ENCODE measurements around the gene C7orf25. TPM values are rescaled to one million over a fixed set of nuclear protein-coding genes. Genes with fewer than 3 reads are reported as not detected.
A peak's percentile ranks its signal among the peaks of the same experiment; 100 is the strongest.

C7orf25 gene
- total and polyA plus RNA-seq, 10 donors: 1.7 to 19.5 (median 5.6) TPM

- peaks cover 0 to 33% (median 21%) of the 10 kb centered on the region in 6 donors for H3K36me3 ChIP-seq
- WGBS, 5 donors: 0 to 1% (median 0%) methylated on average over 12 of the region's 12 CpGs
- peaks cover 31 to 89% (median 70%) of the 10 kb centered on the region in 6 donors for H3K4me1 ChIP-seq
- intact Hi-C loops (cut with DNase I; ENCODE audit: low total_unique reads): loop anchor here (10.0 kb wide), 1 partner anchor 903 kb away; no protein-coding TSS in a partner anchor
- H3K4me3 ChIP-seq: peak overlapping the region; percentile 79 to 97 (median 88)
- TF ChIP-seq CTCF (IDR thresholded peaks at IDR 0.05 in 8 of 11, conservative IDR thresholded peaks at IDR 0.05 in 3 of 11) (no peak), POLR2AphosphoS5 (IDR thresholded peaks at IDR 0.05) (no peak), POLR2A (IDR thresholded peaks at IDR 0.05) (no peak)
- DNase-seq: no peak
- no peaks in the 10 kb centered on the region for H3K9me3 ChIP-seq
- H3K27ac ChIP-seq: peak overlapping the region; percentile 68 to 92 (median 86)
- H3K27me3 ChIP-seq (replicated peaks in 1 of 7): no peaks in the 10 kb centered on the region
Measured at GRCh38 chr7:42931447-42931833, 19.6 kb upstream of the C7orf25 start.

- Histone ChIP-seq H3K36me3 (peaks cover 0 to 33% (median 20%) of the 10 kb centered on the region in 6 donors), H3K27ac (peak overlapping the region in 4 of 8 donors; percentile 82 to 92 (median 88)), H3K4me1 (peaks cover 31 to 91% (median 73%) of the 10 kb centered on the region in 6 donors), H3K9me3 (no peaks in the 10 kb centered on the region), H3K4me3 (peak overlapping the region; percentile 79 to 97 (median 88)), H3K27me3 (replicated peaks in 1 of 7) (no peaks in the 10 kb centered on the region)
- intact Hi-C loops (cut with DNase I; ENCODE audit: low total_unique reads): loop anchor here (10.0 kb wide), 1 partner anchor 904 kb away; no protein-coding TSS in a partner anchor
- TF ChIP-seq POLR2AphosphoS5 (IDR thresholded peaks at IDR 0.05) (no peak), POLR2A (IDR thresholded peaks at IDR 0.05) (no peak), CTCF (IDR thresholded peaks at IDR 0.05 in 8 of 11, conservative IDR thresholded peaks at IDR 0.05 in 3 of 11) (no peak)
- DNase-seq: no peak
- WGBS, 5 donors: 19 to 30% (median 21%) methylated on average over 5 of the region's 5 CpGs
Measured at GRCh38 chr7:42930889-42931288, 19.0 kb upstream of the C7orf25 start.

GRCh38 chr7:42929449-42929848, 17.6 kb upstream of the C7orf25 start:
- Histone ChIP-seq H3K9me3 (no peaks in the 10 kb centered on the region), H3K4me3 (no peak overlapping the region), H3K27ac (no peak overlapping the region), H3K4me1 (peaks cover 28 to 92% (median 75%) of the 10 kb centered on the region in 6 donors), H3K36me3 (peaks cover 2 to 36% (median 22%) of the 10 kb centered on the region in 6 donors), H3K27me3 (replicated peaks in 1 of 7) (no peaks in the 10 kb centered on the region)
- WGBS, 5 donors: 55 to 74% (median 65%) methylated on average over 3 of the region's 3 CpGs
- DNase-seq: no peak
- intact Hi-C loops (cut with DNase I; ENCODE audit: low total_unique reads): no loop called here
- TF ChIP-seq POLR2A (IDR thresholded peaks at IDR 0.05) (no peak), POLR2AphosphoS5 (IDR thresholded peaks at IDR 0.05) (no peak), CTCF (IDR thresholded peaks at IDR 0.05 in 8 of 11, conservative IDR thresholded peaks at IDR 0.05 in 3 of 11) (no peak)

GRCh38 chr7:42928754-42929153, 16.9 kb upstream of the C7orf25 start:
- intact Hi-C loops (cut with DNase I; ENCODE audit: low total_unique reads): no loop called here
- Histone ChIP-seq H3K4me3 (no peak overlapping the region), H3K27me3 (replicated peaks in 1 of 7) (no peaks in the 10 kb centered on the region), H3K27ac (no peak overlapping the region), H3K9me3 (no peaks in the 10 kb centered on the region), H3K36me3 (peaks cover 2 to 43% (median 28%) of the 10 kb centered on the region in 6 donors), H3K4me1 (peaks cover 24 to 92% (median 69%) of the 10 kb centered on the region in 6 donors)
- WGBS, 5 donors: 61 to 85% (median 78%) methylated on average over 3 of the region's 3 CpGs
- TF ChIP-seq POLR2AphosphoS5 (IDR thresholded peaks at IDR 0.05): no peak
- DNase-seq: no peak
